ENCODE measurements around the gene CELSR2.

DNA sequence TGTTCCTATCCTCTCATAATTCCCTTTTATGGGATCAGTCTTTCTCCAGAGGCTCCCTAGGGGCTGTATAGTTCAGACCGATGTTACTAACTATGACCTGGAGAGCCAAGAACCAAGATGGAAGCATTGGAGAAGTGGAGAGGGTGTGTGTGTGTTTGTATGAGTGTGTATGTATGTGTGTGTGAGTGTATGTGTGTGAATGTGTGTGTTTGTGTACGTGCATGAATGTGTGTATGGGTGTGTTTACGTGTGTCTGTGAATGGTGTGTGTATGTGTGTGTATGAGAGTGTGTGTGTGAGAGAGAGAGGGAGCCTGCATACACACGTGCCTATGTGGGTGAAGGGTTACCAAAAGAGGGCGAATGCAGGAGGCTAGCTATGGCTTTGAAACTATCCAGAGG is 52.5 kb downstream of the CELSR2 start:
- no peak for TF ChIP-seq POLR2AphosphoS5 (IDR thresholded peaks at IDR 0.05)
- TF ChIP-seq, protein P1, sequence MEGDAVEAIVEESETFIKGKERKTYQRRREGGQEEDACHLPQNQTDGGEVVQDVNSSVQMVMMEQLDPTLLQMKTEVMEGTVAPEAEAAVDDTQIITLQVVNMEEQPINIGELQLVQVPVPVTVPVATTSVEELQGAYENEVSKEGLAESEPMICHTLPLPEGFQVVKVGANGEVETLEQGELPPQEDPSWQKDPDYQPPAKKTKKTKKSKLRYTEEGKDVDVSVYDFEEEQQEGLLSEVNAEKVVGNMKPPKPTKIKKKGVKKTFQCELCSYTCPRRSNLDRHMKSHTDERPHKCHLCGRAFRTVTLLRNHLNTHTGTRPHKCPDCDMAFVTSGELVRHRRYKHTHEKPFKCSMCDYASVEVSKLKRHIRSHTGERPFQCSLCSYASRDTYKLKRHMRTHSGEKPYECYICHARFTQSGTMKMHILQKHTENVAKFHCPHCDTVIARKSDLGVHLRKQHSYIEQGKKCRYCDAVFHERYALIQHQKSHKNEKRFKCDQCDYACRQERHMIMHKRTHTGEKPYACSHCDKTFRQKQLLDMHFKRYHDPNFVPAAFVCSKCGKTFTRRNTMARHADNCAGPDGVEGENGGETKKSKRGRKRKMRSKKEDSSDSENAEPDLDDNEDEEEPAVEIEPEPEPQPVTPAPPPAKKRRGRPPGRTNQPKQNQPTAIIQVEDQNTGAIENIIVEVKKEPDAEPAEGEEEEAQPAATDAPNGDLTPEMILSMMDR (IDR thresholded peaks at IDR 0.05): no peak
- no peak for TF ChIP-seq EP300 (IDR thresholded peaks at IDR 0.05)

Measured in esophagus muscularis mucosa (tissue), 4 donors.